Smooth muscle cell of the brain vasculature (primary cell): Measurements from ENCODE around the gene OR52N2.
A peak's percentile ranks its signal among the peaks of the same experiment; 100 is the strongest.

Experiments used
- DNase-seq: peaks from one replicate; pipeline ENCODE4 v3.0.0-alpha.2; 2012; ENCODE audit warnings: low read depth, low spot score

Gene OR52N2

DNA sequence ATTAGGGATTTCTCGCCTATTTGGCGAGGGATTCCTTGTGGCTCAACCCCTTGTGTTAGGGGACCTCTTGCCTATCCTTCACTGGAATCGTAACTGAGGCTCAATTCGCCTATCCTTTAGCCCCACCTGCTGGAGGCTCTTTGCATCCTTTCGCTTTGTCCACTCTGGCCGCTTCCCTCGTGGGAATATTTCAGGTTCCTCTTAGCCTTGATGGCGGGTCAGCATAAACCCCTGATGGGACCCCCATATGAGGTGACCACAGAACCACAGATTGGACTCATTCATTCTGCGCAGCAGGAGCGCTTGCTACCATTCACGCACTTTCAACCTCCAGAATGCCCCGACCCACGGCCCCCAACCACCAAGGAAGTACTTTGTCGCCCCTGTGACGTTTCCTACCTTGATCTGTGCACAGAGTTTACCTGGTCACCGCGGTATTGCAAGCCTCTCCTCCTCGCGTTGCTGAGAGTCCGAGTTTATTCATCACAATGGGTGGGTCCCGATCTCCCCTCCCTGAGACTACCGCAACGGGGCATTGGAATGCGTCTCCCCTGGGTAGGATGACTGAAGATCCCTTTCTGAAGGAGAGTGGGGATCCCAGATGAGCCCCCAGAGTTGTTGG is at the start of gene OR52N2:
TSS of gene OR52N2 (plus strand) at position 425 of the 622 bp plus-strand sequence. CDS start 11,412 bp downstream, outside the sequence.
- peak; percentile 21 for DNase-seq

DNA sequence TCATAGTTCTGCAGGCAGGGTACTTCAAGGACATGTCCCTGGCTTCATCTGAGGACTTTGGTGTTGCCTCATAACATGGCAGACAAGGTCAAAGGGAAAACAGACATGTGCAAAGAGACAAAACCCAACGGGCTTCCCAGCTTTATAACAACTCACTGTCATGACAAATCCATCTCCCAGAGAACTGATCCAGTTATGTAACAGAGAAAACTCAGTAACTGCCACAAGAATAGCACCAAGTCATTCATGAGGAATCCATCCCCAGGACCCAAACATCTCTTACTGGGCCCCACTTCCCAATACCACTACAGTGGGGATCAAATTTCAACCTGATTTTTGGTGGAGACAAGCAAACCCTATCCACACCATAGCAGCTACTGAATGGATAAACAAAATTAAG is 41.7 kb upstream of the OR52N2 start:
- DNase-seq, result no peak

DNA sequence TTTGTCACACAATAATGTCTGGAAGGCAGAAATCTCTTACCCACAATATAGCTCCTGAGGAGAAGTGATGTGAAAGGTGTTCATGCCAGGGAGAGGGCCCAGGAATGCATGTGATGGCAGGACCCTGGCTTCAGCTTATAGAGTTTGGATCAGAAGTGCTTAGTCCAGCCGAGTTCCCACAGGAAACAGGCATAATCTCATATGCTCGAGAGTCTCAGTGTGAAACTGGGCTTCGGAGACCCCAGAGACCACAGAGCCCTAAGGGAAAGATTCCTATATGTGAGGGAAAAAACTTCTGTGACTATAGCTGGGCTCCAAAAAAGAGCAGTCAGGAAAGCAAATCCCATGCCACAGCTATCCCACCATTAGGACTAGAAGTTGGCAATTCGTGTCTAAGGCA is 25.5 kb upstream of the OR52N2 start, which contains the start of gene OR52N5:
TSS of gene OR52N5 (minus strand) at position 101 of the 400 bp plus-strand sequence. CDS start 4,721 bp downstream, outside the sequence.
- DNase-seq, result no peak

DNA sequence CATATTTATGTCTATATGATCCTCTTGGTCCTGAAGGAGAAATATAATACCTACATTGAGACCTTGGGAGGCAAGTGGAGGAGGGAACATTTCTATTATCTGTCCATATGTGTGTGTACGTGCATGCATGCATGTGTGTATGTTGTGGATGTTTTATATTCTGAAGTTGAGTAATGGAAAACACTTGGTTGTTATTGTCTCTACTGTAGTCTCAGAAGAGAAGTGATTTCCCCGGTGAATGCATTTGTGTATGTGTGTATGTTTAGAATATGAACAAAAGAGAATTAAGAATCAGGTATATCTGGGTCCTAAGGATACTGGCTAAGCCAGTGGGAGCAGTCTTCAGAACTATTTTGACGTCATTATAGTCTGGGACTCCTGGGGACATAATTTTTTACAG is 17.6 kb upstream of the OR52N2 start, which contains the start of gene OR52N1:
TSS of gene OR52N1 (minus strand) at position 101 of the 400 bp plus-strand sequence. CDS start 2,449 bp downstream, outside the sequence.
- no peak for DNase-seq

DNA sequence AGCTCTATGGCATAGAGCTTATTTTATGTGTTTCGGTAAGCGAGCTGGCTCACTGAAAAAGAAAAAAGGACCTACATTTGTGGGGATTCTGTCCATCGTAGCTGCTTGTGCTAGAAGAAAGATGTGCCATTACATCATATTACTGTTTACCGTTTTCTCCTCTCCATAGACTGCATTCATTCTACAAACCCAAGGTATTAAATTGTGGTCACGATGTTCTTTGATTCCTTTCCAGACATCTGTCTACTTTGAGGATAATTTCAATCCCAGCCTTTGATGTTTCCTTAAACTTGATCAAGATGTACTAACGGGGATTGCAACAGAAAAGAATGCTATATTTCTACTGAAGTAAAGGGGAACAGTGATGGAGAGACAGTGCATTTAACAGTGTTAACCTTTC is 12.2 kb upstream of the OR52N2 start:
- no peak for DNase-seq

DNA sequence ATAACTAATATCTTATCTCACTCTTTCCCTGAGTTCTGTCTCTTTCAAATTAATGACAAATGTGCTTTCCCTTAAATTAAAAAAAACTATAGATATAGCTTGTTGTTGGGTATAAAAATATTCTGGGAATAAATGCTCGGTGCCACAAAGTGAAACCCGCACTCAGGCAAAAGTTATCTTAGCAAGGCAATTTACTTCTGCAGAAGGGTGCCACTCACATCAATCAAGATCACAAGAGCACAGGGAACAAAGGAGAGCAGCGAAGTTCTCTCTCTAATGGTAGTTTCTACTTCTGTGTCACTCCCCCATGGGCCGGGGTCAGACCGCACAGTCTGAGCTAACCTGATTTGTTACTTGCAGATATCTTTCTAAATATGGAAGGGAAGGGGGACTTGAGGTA is 4.7 kb upstream of the OR52N2 start:
- no peak for DNase-seq

DNA sequence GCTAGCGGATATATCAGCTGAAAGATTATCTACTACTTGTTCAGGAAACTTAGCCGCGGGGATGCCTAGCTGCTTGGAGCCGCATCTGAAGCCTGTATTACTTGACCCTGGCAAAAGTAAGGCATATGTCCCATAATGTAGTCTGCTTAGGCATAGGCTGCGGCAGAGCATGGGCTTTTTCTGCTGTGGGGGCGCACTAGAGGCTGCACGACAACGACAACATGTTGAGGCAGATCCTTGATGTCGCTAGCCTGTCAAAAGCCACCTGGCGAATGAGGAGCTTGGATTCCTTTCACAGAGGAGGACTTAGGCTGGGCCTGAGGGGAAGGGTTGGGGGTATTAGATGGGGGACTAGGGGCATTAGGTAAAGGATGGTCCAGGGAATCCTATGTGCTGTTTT is 1.1 kb upstream of the OR52N2 start:
- no peak for DNase-seq

DNA sequence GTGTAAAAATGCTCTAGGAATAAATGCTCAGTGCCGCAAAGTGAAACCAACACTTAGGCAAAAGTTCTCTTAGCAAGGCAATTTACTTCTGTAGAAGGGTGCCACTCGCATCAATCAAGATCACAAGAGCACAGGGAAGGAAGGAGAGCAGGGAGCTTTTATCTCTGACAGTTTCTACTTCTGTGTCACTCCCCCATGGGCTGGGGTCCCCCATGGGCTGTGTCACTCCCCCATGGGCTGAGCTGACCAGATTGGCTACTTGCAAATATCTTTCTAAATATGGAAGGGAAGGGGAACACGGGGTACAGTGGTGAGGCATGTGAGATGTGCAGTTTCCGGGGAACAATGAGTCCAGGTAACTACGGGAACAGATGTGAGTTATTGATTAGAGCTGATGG is 397 bp downstream of the OR52N2 start:
- DNase-seq, result no peak

DNA sequence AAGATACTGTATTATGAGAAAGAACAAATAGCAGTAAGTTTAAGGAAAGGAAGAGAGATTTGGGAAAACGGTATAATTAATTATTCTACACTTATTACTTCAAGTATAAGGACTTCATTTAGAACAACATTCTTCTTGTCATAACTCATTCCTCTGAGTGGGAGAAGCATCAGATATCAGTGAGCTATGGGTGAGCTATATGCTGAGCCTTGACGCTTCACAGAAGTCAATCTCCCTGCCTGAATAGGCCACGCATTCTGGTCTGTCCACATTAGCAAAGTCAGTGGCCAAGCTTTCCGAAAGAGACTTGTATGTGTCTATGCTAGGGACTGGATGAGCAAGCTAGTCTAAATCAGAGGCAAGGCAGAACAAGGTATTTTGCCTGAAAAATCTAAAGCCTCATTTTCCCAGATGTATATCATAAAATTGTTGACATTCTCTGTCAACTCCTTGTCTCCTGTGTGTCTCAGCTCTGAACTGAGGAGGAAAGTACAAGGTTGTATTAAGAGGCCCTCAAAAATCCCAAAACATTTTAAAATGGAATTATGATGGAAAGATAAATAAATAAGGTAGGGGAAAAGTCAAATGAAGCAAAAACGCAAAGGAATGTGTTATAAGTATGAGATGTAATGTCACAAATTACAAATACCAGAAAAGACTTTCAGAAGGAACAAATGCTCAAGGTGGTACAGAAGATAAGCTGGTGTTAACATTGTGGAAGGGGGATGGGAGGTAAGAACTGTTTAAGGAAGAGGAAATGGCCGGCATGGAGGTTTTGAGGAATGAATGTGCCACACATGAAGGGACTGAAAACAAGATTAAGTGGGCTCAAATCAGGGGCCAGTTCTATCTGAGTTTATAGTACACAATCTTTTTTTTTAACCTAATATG is 1.4 kb downstream of the OR52N2 start:
- DNase-seq, result no peak

DNA sequence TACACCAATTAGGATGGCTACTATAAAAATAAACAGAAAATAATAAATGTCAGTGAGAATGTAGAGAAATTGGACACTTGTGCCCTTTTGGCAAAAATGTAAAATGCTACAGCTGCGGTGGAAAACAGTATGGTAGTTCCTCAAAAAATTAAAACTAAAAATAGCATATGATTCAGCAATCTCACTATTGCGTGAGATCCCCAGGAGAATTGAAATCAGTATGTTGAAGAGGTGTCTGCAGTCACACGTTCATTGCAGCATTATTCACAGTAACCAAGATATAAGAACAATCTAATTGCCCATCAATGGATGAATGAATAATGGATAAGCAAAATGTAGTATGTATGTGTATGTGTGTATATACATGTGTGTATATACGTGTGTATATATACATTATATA is 6.8 kb downstream of the OR52N2 start:
- DNase-seq, result no peak

DNA sequence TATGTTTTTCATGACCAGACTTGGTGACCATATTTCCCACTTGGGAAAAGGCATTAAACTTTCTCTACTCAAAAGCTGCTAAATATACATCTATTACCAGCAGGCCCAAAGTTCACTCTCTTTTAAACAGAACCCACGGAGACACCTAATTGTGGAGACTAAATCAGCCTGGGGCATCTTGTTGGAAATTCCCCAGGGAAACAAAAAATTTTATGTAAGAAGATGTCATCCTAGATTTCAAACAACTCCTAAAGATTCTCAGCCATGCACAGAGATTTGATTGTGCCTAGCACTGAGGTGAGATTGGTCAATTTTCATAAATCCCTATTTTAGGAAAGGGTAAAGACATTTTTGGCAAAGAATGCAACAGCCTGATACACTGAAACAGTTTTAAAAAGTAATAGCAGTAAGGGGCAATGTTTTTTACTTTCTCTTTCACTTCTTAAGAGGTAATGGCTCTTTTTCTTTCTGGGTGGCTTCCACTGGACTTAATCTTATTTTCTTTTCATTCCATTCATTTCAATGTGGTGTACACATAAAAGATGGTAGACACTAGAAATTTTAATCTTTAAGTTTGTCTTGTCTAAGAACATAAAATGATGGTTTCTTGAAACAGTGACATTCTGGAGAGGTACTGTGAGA is 9.6 kb downstream of the OR52N2 start:
- no peak for DNase-seq

DNA sequence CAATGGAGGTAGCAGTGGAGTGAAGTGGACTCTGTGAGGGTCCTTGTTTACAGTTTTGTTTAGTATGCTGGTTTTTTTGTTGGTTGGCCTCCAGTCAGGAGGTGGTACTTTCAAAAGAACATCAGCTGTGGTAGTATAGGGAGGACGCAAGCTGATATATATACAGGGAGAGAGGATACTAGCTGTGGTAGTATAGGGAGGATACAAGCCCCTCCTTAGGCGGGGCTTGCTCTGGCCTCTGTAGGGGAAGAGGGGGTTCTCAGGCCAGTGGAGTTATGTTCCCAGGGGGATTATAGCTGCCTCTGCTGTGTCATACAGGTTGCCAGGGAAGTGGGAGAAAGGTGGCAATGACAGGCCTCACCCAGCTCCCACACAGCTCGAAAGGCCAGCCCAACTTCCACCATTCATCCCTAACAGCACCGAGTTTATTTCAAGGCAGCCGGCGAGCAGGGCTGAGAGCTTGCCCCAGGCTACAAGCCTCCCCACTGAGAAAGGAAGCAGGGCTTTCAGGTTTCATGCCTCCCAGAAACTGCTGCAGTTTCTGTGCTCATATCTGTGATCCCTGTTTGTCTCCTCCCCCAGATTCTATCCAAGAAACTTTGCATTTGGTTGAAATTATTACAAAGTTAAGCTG is 22.6 kb downstream of the OR52N2 start:
- DNase-seq, result no peak

DNA sequence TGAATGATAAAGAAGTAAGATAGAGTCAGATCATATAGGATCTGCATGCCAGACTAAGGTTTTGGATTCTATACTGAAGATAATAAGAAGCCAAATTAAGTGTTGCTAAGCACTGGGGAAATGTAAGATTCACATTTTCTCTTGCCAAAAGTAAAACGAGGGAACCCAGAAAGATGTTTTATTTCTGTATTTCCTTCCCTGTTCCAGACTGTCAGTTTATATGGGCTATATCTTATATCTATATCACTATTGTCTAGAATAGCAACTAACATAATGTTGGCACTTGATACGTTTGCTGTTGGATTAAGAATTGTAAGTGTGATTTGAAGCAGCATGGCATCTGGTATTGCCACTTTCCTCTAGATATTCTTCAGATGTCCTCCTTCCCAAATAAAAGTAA is 24.7 kb downstream of the OR52N2 start:
- no peak for DNase-seq

DNA sequence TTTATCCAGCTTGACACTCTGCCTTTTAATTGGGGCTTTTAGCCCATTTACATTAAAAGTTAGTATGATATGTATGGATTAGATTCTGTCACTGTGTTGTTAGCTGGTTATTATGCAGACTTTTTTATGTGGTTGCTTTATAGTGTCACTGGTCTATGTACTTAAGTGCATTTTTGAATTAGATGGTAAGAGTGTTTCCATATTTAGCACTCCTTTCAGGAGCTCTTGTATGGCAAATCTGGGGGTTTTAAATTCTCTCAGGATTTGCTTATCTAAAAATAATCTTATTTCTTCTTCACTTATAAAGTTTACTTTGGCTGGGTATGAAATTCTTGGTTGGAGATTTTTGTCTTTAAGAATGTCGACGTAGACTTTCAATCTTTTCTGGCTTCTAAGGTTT is 29.0 kb downstream of the OR52N2 start:
- no peak for DNase-seq

DNA sequence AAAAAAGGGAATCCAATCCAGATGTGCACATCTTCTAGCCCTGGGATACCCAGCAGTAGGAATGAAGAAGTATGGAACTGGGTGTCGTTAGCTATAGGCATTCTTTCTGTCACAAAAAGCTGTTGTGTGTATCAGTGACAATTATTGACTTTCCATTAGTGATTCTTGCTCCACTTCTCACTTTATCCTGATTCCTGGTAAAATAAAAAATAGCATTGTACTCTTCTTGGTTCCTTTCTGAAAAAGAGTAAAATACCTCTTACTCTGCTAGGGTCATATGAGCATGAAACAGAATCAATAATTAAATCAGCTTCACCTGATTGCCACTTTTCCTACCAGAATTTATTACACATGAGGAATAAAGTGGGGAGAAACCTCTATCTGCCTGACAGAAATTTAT is 33.1 kb downstream of the OR52N2 start, which contains the start of gene OR52E6:
TSS of gene OR52E6 (minus strand) at position 101 of the 400 bp plus-strand sequence. CDS start at position 101, 0 bp downstream.
- DNase-seq, result no peak

DNA sequence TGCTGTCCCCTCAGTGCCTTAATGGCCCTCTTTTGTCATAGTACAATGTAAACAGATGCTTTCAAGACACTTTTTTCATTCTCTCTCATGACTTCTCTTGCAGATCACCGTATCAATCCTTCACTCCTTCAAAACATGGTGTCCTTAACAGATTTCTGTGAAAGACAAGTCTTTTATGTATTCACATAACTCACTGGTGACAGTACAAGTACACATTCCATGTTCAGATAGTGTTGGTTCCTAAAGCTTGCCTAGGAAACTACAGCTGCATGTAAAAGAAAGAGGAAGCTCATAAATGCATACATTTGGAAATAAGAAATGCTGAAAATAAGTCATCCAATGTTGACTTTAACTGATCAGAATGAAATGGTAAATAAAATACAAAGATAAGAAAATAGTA is 38.0 kb downstream of the OR52N2 start:
- no peak for DNase-seq

DNA sequence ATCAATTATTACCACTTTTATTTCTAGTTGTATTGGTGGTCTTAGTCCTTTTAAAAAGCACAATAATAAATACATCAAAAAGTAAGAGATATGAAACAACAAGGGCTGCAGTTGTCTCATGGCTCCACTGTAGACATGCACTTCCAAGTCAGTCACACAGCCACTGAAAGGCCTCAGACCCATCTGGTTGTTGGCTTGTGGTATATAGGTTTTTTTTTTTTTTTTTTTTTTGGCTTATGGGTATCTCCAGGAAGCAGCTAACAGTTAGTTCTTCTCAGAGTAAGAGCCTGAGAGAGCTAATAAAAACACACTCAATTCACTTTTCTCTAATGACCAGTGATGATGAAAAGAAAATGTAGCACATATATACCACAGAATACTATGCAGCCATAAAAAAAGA is 39.0 kb downstream of the OR52N2 start:
- no peak for DNase-seq

DNA sequence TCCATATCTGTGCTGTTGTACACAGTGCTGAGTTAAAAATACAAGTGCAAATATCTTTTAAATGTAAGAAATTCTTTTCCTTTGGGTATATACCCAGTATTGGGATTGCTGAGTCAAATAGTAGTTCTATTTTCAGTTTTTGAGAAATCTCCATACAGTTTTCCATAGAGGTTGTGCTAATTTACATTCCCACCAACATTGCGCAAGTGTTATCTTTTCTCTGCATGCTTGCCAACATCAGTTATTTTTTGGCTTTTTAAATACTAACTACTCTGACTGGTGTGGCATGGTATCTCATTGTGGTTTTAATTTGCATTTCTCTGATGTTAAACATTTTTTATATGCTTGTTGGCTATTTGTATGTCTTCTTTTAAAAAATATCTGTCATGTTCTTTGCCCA is 42.3 kb downstream of the OR52N2 start:
- no peak for DNase-seq

DNA sequence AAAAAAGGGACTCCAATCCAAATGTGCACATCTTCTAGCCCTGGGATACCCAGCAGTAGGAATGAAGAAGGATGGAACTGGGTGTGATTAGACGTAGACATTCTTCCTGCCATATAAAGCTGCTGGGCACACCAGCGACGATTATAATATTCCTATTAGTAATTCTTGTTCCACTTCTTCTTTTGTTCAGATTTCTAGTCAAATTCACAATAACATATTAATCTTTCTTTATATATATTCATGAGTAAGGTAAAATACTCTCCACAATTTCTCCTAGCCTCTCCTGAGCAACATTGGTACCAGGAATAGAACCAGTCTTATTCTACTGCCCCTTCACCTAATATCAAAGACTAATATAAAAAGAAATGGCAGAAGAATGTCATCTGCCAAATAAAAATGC is 48.9 kb downstream of the OR52N2 start, which contains the start of gene OR52E8:
TSS of gene OR52E8 (minus strand) at position 101 of the 400 bp plus-strand sequence. CDS start at position 101, 0 bp downstream.
- no peak for DNase-seq

DNA sequence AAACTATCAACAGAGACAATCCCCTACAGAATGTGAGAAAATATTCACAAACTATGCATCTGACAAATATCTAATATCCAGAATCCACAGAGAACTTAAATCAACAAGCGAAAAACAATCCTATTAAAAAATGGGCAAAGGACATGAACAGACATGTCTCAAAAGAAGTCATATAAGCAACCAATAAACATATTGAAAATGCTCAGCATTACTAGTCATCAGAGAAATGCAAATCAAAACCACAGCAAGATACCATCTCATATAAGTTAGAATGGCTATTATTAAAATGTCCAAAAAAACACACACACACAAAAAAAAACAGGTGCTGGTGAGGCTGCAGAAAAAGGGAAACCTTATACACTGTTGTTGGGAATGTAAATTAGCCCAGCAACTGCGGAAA is 57.1 kb downstream of the OR52N2 start:
- DNase-seq, result no peak
